Muscle of leg (tissue), 11 donors: ENCODE measurements around the gene VAPA. TPM values are rescaled to one million over a fixed set of nuclear protein-coding genes. Genes with fewer than 3 reads are reported as not detected.
A peak's percentile ranks its signal among the peaks of the same experiment; 100 is the strongest.

Experiments used
- DNase-seq: peaks from one replicate; pipeline ENCODE4 v3.0.0; 2013
- H3K27ac ChIP-seq: one replicate; pipeline ENCODE4 v1.5.1; 2013; ENCODE audit warnings: mild to moderate bottlenecking, low read length, control low read depth
- H3K27me3 ChIP-seq: one replicate; pipeline ENCODE4 v1.6.1; 2013; ENCODE audit warnings: low read length; ENCODE audit not compliant: control insufficient read depth, insufficient read depth
- H3K36me3 ChIP-seq: one replicate; pipeline ENCODE4 v1.6.1; 2013; ENCODE audit warnings: low read length; ENCODE audit not compliant: control insufficient read depth, insufficient read depth
- H3K4me1 ChIP-seq: one replicate; pipeline ENCODE4 v1.6.1; 2013; ENCODE audit warnings: low read length; ENCODE audit not compliant: control insufficient read depth, insufficient read depth
- H3K4me3 ChIP-seq: one replicate; pipeline ENCODE4 v1.5.1; 2013; ENCODE audit warnings: low read length, control low read depth
- H3K9me3 ChIP-seq: replicated peaks from 2 replicates; pipeline ENCODE4 v1.6.1; 2013; ENCODE audit warnings: low read depth, low read length; ENCODE audit not compliant: control insufficient read depth
- WGBS: methylation state at CpG from one replicate; pipeline ENCODE4 v1.1.5; 2013; ENCODE audit warnings: missing lambda C conversion rate; ENCODE audit not compliant: insufficient coverage; 5-methylcytosine and 5-hydroxymethylcytosine counted together
- polyA plus RNA-seq, 8 donors: library from polyadenylated mRNA; unstranded; fragments of 120-200 nt; gene quantifications; one replicate each; pipeline versions ENCODE4 v1.2.1 to v1.2.3, GENCODE V29; 2013; ENCODE audit warnings: inconsistent platforms in 1 of 8, low replicate concordance in 1 of 8; ENCODE audit not compliant: insufficient read length in 8 of 8, insufficient read depth in 1 of 8
- total RNA-seq: library from RNA; stranded (reverse); fragments of 120-200 nt; gene quantifications from one replicate; pipeline ENCODE4 v1.2.4, GENCODE V29; 2013

The VAPA gene
- total and polyA plus RNA-seq, 9 donors: 220 to 284 (median 234) TPM

DNA sequence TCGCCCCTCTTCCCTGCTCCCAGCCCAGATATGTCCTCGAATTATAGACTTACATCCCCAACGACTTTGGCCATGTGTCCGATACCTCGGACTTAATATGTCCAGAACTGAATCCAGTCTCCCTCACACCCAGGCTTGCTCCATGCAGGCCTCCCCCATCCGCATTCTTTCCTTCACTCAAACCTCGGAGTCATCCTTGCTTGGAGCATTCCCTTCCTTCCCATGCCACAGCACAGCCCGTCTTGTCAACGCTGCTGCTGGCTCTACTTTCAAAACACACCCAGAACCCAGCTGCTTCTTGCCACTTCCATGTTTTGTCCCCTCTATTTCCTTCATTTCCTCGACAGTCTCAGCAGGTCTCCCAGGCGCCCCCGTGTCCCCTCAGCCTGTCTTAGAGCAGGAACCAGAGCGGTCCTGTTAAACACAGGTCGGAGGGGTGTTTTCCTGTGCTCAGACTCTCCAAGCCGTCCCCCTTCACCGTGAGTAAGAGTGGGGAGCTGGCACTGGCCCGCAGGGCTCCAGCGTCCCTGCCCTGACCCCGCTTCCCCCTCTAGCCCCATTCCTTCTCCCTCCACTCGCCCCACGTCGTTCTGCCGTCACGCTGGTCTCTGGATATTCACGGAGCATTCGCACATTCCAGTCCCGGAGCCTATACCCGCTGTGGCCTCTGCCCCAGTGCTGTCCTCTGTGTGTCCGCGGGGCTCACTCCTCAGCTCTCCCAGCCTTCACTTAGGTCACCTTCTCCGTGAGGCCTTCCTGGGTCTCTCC lies 54.4 kb downstream of the VAPA start:
- Histone ChIP-seq H3K4me3 (no peak overlapping the region), H3K27ac (no peak overlapping the region), H3K4me1 (peaks cover 5% of the 10 kb centered on the region), H3K27me3 (peaks cover 3% of the 10 kb centered on the region), H3K9me3 (no peaks in the 10 kb centered on the region), H3K36me3 (no peaks in the 10 kb centered on the region)
- 59% methylated on average over 29 of the region's 31 CpGs for WGBS
- DNase-seq: no peak

GRCh38 chr18:9969247-9969646 lies 55.4 kb downstream of the VAPA start:
- no peak for DNase-seq
- Histone ChIP-seq H3K4me3 (no peak overlapping the region), H3K9me3 (no peaks in the 10 kb centered on the region), H3K36me3 (no peaks in the 10 kb centered on the region), H3K4me1 (peaks cover 5% of the 10 kb centered on the region), H3K27me3 (peaks cover 3% of the 10 kb centered on the region), H3K27ac (no peak overlapping the region)
- 66% methylated on average over 11 of the region's 14 CpGs for WGBS

GRCh38 chr18:9971313-9971920 lies 57.6 kb downstream of the VAPA start:
- H3K4me1 ChIP-seq: peaks cover 4% of the 10 kb centered on the region
- peaks cover 3% of the 10 kb centered on the region for H3K27me3 ChIP-seq
- H3K36me3 ChIP-seq: no peaks in the 10 kb centered on the region
- H3K9me3 ChIP-seq: peaks cover 6% of the 10 kb centered on the region
- peak; percentile 90 for DNase-seq
- no peak overlapping the region for H3K4me3 ChIP-seq
- H3K27ac ChIP-seq: no peak overlapping the region
- no CpG with 5 or more reads among the region's 4 CpGs for WGBS

GRCh38 chr18:9973470-9973869 lies 59.7 kb downstream of the VAPA start:
- Histone ChIP-seq H3K4me1 (peaks cover 4% of the 10 kb centered on the region), H3K9me3 (peaks cover 8% of the 10 kb centered on the region), H3K27ac (no peak overlapping the region), H3K36me3 (no peaks in the 10 kb centered on the region), H3K4me3 (no peak overlapping the region), H3K27me3 (no peaks in the 10 kb centered on the region)
- WGBS: 93% methylated on average over 3 of the region's 4 CpGs
- DNase-seq: no peak

DNA sequence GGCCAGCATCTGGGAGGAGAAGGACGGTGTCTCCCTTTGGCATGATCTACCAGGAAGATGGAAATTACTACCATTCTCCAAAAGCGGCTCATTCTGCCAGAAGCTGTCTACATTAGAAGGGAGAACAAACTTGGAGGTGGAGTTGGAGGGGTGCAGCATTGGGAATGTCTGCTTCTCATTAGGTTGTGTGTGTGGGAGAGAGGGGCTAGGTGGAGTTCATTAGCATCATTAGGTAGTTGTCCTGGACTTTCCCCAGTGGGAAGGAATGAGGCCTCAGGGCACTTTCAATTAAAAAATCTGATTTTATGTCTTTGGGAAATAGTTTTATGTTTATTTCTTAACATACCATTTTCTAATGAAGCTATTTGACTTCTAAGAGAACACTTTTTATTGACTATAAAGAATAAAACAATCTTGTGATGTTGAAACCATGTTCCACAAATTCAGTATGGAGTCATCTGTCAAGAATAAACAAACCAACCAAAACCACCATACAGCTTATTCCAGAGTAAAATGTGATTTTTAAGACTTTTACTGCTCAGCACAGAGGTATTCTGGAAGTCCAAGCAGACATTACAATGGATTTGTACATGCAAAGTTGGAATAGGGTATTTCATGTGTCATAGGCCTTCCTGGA lies 60.6 kb downstream of the VAPA start:
- no CpG with 5 or more reads among the region's 2 CpGs for WGBS

DNA sequence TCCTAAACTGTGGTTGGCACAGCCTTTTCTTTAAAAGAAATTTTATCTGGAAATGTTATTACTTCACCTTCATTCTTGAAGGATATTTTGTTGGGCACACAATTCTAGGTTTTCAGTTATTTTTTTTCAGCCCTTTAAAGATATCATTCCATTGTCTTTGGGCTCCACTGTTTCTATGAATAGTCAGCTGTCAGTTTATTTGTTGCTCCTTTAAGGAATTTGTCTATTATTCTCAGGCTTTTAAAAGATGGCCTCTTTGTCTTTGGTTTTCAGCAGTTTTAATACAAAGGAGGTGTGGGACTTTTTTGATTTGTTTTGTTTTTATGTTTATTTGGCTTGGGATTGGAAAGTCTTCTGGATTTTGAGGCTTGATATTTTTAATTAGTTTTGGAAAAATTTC lies 61.8 kb downstream of the VAPA start:
- Histone ChIP-seq H3K4me3 (no peak overlapping the region), H3K27ac (no peak overlapping the region), H3K27me3 (no peaks in the 10 kb centered on the region), H3K36me3 (no peaks in the 10 kb centered on the region), H3K9me3 (peaks cover 8% of the 10 kb centered on the region), H3K4me1 (no peaks in the 10 kb centered on the region)
- no peak for DNase-seq

More for the DNA sequence above, 60.6 kb downstream of the VAPA start:
- no peaks in the 10 kb centered on the region for H3K27me3 ChIP-seq
- no peak overlapping the region for H3K27ac ChIP-seq
- no peak for DNase-seq
- no peak overlapping the region for H3K4me3 ChIP-seq
- H3K36me3 ChIP-seq: no peaks in the 10 kb centered on the region
- peaks cover under 1% of the 10 kb centered on the region for H3K4me1 ChIP-seq
- H3K9me3 ChIP-seq: peaks cover 8% of the 10 kb centered on the region

DNA sequence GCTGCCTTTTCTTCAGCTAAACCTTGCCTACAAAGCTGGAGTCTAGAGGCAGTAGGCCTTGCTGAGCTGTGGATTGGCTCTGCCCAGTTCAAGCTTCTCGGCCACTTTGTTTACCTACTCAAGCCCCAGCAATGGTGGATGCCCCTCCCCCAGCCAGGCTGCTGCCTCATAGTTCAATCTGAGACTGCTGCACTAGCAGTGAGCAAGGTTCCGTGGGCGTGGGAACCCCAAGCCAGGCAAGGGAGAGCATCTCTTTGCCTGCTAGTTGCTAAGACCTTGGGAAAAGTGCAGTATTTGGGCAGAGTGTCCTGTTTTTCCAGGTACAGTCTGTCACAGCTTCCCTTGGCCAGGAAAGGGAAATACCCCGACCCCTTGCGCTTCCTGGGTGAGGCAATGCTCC lies 68.9 kb downstream of the VAPA start:
- no peaks in the 10 kb centered on the region for H3K36me3 ChIP-seq
- no peak for DNase-seq
- no peaks in the 10 kb centered on the region for H3K9me3 ChIP-seq
- H3K27ac ChIP-seq: no peak overlapping the region
- H3K4me3 ChIP-seq: no peak overlapping the region
- H3K27me3 ChIP-seq: no peaks in the 10 kb centered on the region
- H3K4me1 ChIP-seq: peaks cover 2% of the 10 kb centered on the region
- WGBS: 95% methylated on average over 3 of the region's 5 CpGs

- Histone ChIP-seq H3K36me3 (no peaks in the 10 kb centered on the region), H3K9me3 (no peaks in the 10 kb centered on the region), H3K27me3 (no peaks in the 10 kb centered on the region), H3K4me1 (peaks cover 6% of the 10 kb centered on the region), H3K27ac (no peak overlapping the region), H3K4me3 (no peak overlapping the region)
- WGBS: no CpG with 5 or more reads among the region's 5 CpGs
- DNase-seq: no peak
These were observed 70.3 kb downstream of the VAPA start for GRCh38 chr18:9984080-9984479.

GRCh38 chr18:9985641-9986040 lies 71.8 kb downstream of the VAPA start:
- Histone ChIP-seq H3K36me3 (no peaks in the 10 kb centered on the region), H3K4me3 (no peak overlapping the region), H3K27ac (no peak overlapping the region), H3K9me3 (no peaks in the 10 kb centered on the region), H3K4me1 (peaks cover 6% of the 10 kb centered on the region), H3K27me3 (no peaks in the 10 kb centered on the region)
- no peak for DNase-seq
- WGBS: no CpG with 5 or more reads among the region's 4 CpGs

GRCh38 chr18:9986156-9986930 lies 72.5 kb downstream of the VAPA start:
- Histone ChIP-seq H3K27ac (no peak overlapping the region), H3K27me3 (no peaks in the 10 kb centered on the region), H3K36me3 (no peaks in the 10 kb centered on the region), H3K9me3 (no peaks in the 10 kb centered on the region), H3K4me1 (peaks cover 6% of the 10 kb centered on the region), H3K4me3 (no peak overlapping the region)
- DNase-seq: no peak
- WGBS: 75% methylated on average over 13 of the region's 17 CpGs
